ENCODE results near the gene C10orf105. TPM values are rescaled to one million over a fixed set of nuclear protein-coding genes. Genes with fewer than 3 reads are reported as not detected.

The C10orf105 gene
- total RNA-seq, 1 experiment from 2014 or later: not detected

DNA sequence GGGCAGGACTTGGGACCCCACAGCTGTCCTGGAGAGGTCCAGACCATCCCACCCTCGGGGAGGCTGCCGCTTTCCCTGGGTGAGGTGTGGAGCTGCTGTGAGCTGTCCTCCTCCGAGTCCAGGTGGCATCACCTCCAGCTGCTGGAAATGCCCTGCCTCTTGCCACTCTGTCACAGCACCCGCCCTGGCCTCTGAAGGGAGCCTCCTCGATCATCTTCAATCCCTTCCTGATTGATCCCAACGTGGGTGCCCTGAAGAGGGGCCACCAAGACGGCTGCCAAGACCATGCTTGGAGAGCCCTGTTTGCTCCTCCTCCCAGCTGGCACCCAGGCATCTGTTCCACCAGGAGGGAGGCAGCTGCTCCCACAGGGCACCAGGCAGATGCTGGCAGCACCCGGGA lies 4.6 kb downstream of the C10orf105 start:
- no peak for DNase-seq
- Histone ChIP-seq H3K4me1 (peaks cover 10% of the 10 kb centered on the region), H3K27me3 (replicated peaks; ENCODE audit: control insufficient read depth, insufficient read depth, low read length) (no peaks in the 10 kb centered on the region), H3K4me3 (ENCODE audit: low read depth, low read length) (no peak overlapping the region), H3K36me3 (ENCODE audit: control insufficient read depth, insufficient read depth, low read length) (no peaks in the 10 kb centered on the region), H3K9me3 (no peaks in the 10 kb centered on the region)
- ChIA-PET CTCF (interaction anchor here (0.8 kb wide), 1 partner anchor 19 kb away, joined by 3 read pairs; no protein-coding TSS in a partner anchor), POLR2A (no interaction called here)
- no peaks in the 10 kb centered on the region for H3K36me3 Mint-ChIP-seq (ENCODE audit: insufficient read depth, unreplicated experiment)
- intact Hi-C loops (cut with micrococcal nuclease; ENCODE audit: unreplicated experiment): no loop called here
- H3K27me3 Mint-ChIP-seq (ENCODE audit: insufficient read depth, unreplicated experiment): no peaks in the 10 kb centered on the region
- no peaks in the 10 kb centered on the region for H3K9me3 Mint-ChIP-seq (ENCODE audit: unreplicated experiment)
- H3K27ac Mint-ChIP-seq (ENCODE audit: unreplicated experiment): no peak overlapping the region
- H3K4me3 Mint-ChIP-seq (ENCODE audit: unreplicated experiment): no peak overlapping the region
- H3K4me1 Mint-ChIP-seq (ENCODE audit: low read depth, unreplicated experiment): no peaks in the 10 kb centered on the region
- TF ChIP-seq, protein P1, sequence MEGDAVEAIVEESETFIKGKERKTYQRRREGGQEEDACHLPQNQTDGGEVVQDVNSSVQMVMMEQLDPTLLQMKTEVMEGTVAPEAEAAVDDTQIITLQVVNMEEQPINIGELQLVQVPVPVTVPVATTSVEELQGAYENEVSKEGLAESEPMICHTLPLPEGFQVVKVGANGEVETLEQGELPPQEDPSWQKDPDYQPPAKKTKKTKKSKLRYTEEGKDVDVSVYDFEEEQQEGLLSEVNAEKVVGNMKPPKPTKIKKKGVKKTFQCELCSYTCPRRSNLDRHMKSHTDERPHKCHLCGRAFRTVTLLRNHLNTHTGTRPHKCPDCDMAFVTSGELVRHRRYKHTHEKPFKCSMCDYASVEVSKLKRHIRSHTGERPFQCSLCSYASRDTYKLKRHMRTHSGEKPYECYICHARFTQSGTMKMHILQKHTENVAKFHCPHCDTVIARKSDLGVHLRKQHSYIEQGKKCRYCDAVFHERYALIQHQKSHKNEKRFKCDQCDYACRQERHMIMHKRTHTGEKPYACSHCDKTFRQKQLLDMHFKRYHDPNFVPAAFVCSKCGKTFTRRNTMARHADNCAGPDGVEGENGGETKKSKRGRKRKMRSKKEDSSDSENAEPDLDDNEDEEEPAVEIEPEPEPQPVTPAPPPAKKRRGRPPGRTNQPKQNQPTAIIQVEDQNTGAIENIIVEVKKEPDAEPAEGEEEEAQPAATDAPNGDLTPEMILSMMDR (IDR thresholded peaks at IDR 0.05; ENCODE audit: insufficient read depth in 1 of 2, low read depth in 1 of 2, low read length in 1 of 2, severe bottlenecking in 1 of 2, unreplicated experiment in 1 of 2): no peak
- no TSS peak for BruUV-seq (replicated peaks)

DNA sequence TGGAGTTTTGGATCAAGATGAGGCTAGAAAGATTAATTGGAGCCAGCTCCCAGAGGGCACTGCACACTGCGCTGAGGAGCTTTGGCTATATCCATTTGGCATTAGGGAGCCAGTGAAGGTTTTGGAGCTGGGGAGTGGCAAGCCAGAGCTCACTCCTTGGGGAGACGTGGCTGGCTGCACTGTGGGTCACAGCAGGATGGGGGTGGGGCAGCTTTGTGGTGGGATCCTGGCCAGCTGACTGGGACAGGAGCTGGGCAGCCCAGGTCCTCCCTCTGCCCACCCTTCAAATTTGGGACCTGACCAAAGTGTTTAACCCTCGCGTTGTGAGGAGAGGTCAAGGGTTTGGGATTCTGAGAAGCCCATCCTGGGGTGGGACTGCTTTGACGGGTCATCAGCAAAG lies 5.0 kb downstream of the C10orf105 start:
- no peaks in the 10 kb centered on the region for H3K27me3 ChIP-seq (replicated peaks; ENCODE audit: control insufficient read depth, insufficient read depth, low read length)
- no peaks in the 10 kb centered on the region for H3K36me3 Mint-ChIP-seq (ENCODE audit: insufficient read depth, unreplicated experiment)
- H3K4me3 ChIP-seq (ENCODE audit: low read depth, low read length): no peak overlapping the region
- no peaks in the 10 kb centered on the region for H3K9me3 ChIP-seq
- ChIA-PET POLR2A (no interaction called here), CTCF (interaction anchor here (0.8 kb wide), 1 partner anchor 18 kb away, joined by 3 read pairs; no protein-coding TSS in a partner anchor)
- H3K4me3 Mint-ChIP-seq (ENCODE audit: unreplicated experiment): no peak overlapping the region
- no peaks in the 10 kb centered on the region for H3K27me3 Mint-ChIP-seq (ENCODE audit: insufficient read depth, unreplicated experiment)
- H3K4me1 Mint-ChIP-seq (ENCODE audit: low read depth, unreplicated experiment): no peaks in the 10 kb centered on the region
- TF ChIP-seq, protein P1 (IDR thresholded peaks at IDR 0.05; ENCODE audit: insufficient read depth in 1 of 2, low read depth in 1 of 2, low read length in 1 of 2, severe bottlenecking in 1 of 2, unreplicated experiment in 1 of 2): no peak
- peaks cover 10% of the 10 kb centered on the region for H3K4me1 ChIP-seq
- intact Hi-C loops (cut with micrococcal nuclease; ENCODE audit: unreplicated experiment): loop anchor here (5.0 kb wide), 1 partner anchor 58 kb away; the partner anchor contains the start of gene VSIR
- no peak for DNase-seq
- BruUV-seq (replicated peaks): no TSS peak
- H3K27ac Mint-ChIP-seq (ENCODE audit: unreplicated experiment): no peak overlapping the region
- H3K9me3 Mint-ChIP-seq (ENCODE audit: unreplicated experiment): no peaks in the 10 kb centered on the region
- no peaks in the 10 kb centered on the region for H3K36me3 ChIP-seq (ENCODE audit: control insufficient read depth, insufficient read depth, low read length)

DNA sequence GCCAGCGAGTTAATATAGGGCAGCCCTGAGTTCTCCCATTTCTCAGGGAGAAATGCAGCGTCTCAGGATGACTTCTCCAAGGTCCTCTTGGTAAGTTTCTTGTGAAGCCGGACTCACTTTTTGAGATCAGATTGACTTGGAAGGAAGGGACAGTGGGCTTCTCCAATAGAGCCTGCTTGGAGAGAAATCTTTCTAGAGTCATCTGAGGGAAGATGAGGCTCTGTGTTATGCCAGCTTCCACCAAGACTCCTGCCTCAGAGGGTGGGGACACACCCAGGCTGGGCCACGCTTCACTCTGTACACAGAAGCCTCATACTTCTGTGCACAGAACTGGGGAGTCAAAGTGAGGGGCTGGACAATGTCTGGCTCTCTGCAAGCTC lies 5.6 kb downstream of the C10orf105 start:
- Mint-ChIP-seq H3K27me3 (ENCODE audit: insufficient read depth, unreplicated experiment) (no peaks in the 10 kb centered on the region), H3K4me3 (ENCODE audit: unreplicated experiment) (no peak overlapping the region), H3K4me1 (ENCODE audit: low read depth, unreplicated experiment) (no peaks in the 10 kb centered on the region), H3K9me3 (ENCODE audit: unreplicated experiment) (no peaks in the 10 kb centered on the region), H3K27ac (ENCODE audit: unreplicated experiment) (no peak overlapping the region), H3K36me3 (ENCODE audit: insufficient read depth, unreplicated experiment) (no peaks in the 10 kb centered on the region)
- Histone ChIP-seq H3K27me3 (replicated peaks; ENCODE audit: control insufficient read depth, insufficient read depth, low read length) (no peaks in the 10 kb centered on the region), H3K9me3 (no peaks in the 10 kb centered on the region), H3K4me3 (ENCODE audit: low read depth, low read length) (no peak overlapping the region), H3K4me1 (peaks cover 10% of the 10 kb centered on the region), H3K36me3 (ENCODE audit: control insufficient read depth, insufficient read depth, low read length) (no peaks in the 10 kb centered on the region)
- intact Hi-C loops (cut with micrococcal nuclease; ENCODE audit: unreplicated experiment): loop anchor here (5.0 kb wide), 1 partner anchor 58 kb away; the partner anchor contains the start of gene VSIR
- CTCF ChIA-PET: interaction anchor here (0.8 kb wide), 1 partner anchor 18 kb away, joined by 3 read pairs; no protein-coding TSS in a partner anchor
- TF ChIP-seq, protein P1 (IDR thresholded peaks at IDR 0.05; ENCODE audit: insufficient read depth in 1 of 2, low read depth in 1 of 2, low read length in 1 of 2, severe bottlenecking in 1 of 2, unreplicated experiment in 1 of 2): no peak
- POLR2A ChIA-PET: no interaction called here
- no TSS peak for BruUV-seq (replicated peaks)
- DNase-seq: no peak
